Measurements from ENCODE around the gene CAPN11. TPM values are rescaled to one million over a fixed set of nuclear protein-coding genes. Genes with fewer than 3 reads are reported as not detected.

The CAPN11 gene
- total and polyA plus RNA-seq, 9 of the 15 experiments (the other 6 are each of a cell fraction or from before 2014, with no cell fraction given) = 0.03 to 0.61 (median 0.17) TPM; not detected in 1

GRCh38 chr6:44225579-44226325 lies 67.1 kb downstream of the CAPN11 start (continued):
- TF ChIP-seq GATAD2A (IDR thresholded peaks at IDR 0.05) (peak; percentile 77), TSHZ1 (CRISPR knock-in tag; IDR thresholded peaks at IDR 0.05) (no peak), PRMT5 (CRISPR knock-in tag; IDR thresholded peaks at IDR 0.05) (no peak), NRF1 (conservative IDR thresholded peaks at IDR 0.05 in 1 of 2, IDR thresholded peaks at IDR 0.05 in 1 of 2) (0 out of 4 replicates have a peak, but pooled peaks of 1 of the 2 experiments have one; percentile 11), MEF2A (IDR thresholded peaks at IDR 0.05; ENCODE audit: control insufficient read depth, low read depth, low read length) (no peak), IFI16 (CRISPR knock-in tag; IDR thresholded peaks at IDR 0.05) (no peak), ZBTB11 (CRISPR knock-in tag; IDR thresholded peaks at IDR 0.05) (peak in 1 of 3 experiments; percentile 81; a peak in 2 of 6 replicates), GTF2F1 (IDR thresholded peaks at IDR 0.05; ENCODE audit: low read depth, low read length) (no peak), RBM34 (IDR thresholded peaks at IDR 0.05; ENCODE audit: borderline replicate concordance, insufficient read depth, low read length) (no peak), KDM2B (CRISPR knock-in tag; IDR thresholded peaks at IDR 0.05) (no peak), ZNF232 (CRISPR knock-in tag; IDR thresholded peaks at IDR 0.05) (no peak), RNF219 (CRISPR knock-in tag; IDR thresholded peaks at IDR 0.05) (no peak), HEY1 (CRISPR knock-in tag; IDR thresholded peaks at IDR 0.05; ENCODE audit: borderline replicate concordance) (no peak), PTBP1 (IDR thresholded peaks at IDR 0.05; ENCODE audit: low read depth, low read length) (no peak), YY1 (IDR thresholded peaks at IDR 0.05; ENCODE audit: borderline replicate concordance in 1 of 3, control insufficient read depth in 1 of 3, extremely low read depth in 1 of 3, insufficient read depth in 3 of 3, insufficient read length in 1 of 3, insufficient replicate concordance in 2 of 3, low read depth in 1 of 3, low read length in 2 of 3) (no peak)

Data from K562 (cell line).